ENCODE data around the gene TES.
"Not testable (repeated sequence)": the region's sequence is repeated elsewhere in the genome, so short reads cannot be mapped to it uniquely, and the experiment has no call there.

TES gene

DNA sequence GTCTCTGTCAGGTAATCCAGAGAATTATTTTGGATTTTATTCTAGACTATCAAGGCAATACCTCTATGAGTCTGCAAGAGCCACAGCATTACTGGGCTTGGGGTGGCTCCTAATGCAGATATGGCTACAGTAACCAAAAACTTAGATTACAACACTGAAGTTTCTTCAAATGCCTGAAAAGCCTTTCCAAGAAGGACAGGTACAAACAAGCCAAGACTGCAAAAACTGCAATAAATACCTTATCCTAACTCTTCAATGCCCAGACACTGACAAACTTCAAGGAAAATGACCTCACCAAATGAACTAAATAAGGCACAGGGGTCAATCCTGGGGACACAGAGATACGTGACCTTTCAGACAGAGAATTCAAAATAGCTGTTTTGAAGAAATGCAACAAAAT lies 82.0 kb downstream of the TES start:
- DNase-seq = no peak

DNA sequence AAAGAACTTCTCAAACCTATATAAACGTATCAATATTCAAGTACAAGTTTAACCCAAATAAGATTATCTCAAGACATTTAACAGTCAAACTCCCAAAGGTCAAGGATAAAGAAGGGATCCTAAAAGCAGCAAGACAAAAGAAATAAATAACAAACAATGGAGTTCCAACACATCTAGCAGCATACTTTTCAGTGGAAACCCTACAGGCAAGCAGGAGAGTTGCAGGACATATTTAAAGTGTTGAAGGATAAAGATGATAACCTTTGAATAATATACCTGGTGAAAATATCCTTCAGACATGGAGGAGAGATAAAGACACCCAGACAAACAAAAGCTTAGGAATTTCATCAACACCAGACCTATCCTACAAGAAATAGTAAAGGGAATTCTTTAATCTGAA lies 82.8 kb downstream of the TES start:
- DNase-seq = no peak

DNA sequence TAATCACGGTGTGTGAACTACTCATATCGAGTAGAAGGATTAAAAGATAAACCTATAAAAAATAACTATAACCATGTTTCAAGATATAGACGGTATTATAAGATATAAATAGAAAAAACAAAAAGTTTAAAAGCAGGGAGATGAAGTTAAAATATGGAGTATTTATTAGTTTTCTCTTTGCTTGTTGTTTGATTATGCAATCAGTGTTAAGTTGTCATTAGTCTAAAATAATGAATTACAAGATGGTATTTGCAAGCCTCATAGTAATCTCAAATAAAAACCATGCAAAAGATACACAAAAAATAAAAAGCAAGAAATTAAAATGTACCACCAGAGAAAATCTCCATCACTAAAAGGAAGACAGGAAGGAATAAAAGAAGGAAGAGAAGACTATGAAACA lies 83.3 kb downstream of the TES start:
- DNase-seq = no peak

DNA sequence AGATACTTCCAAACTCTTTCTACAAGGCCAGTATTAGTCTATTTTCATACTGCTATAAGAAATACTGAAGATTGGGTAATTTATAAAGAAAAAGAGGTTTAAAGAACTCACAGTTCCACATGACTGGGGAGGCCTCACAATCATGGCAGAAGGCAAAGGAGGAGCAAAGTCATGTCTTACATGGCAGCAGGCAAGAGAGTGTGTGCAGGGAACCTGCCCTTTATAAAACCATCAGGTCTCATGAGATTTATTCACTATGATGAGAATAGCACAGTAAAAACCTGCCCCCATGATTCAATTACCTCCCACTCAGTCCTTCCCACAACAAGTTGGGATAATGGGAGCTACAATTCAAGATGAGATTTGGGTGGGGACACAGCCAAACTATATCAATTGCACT lies 85.6 kb downstream of the TES start:
- DNase-seq = not testable (repeated sequence)

DNA sequence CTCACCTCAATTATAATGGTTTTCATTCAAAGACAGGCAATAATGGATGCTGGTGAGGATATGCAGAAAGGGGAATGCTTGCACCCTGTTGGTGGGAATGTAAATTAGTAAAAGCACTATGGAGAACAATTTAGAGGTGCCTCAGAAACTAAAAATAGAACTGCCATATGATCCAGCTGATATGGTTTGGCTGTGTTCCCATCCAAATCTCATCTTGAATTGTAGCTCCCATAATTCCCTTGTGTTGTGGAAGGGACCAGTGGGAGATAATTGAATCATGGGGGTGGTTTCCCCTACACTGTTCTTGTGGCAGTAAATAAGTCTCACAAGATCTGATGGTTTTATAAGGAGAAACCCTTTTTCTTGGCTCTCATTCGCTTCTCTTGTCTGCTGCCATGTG lies 87.7 kb downstream of the TES start:
- DNase-seq = no peak

DNA sequence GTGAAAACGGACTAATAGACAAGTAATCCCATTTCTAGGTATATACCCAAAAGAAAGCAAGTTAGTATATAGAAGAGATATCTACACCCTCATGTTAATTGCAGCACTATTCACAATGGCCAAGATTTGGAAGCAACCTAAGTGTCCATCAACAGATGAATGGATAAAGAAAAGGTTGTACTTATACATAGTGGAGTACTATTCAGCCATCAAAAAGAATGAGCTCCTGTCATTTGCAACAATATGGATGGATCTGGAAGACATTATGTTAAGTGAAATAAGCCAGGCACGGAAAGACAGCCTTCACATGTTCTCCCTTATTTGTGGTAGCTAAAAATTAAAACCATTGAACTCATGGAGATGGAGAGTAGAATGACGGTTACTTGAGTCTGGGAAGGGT lies 88.2 kb downstream of the TES start:
- DNase-seq = no peak

DNA sequence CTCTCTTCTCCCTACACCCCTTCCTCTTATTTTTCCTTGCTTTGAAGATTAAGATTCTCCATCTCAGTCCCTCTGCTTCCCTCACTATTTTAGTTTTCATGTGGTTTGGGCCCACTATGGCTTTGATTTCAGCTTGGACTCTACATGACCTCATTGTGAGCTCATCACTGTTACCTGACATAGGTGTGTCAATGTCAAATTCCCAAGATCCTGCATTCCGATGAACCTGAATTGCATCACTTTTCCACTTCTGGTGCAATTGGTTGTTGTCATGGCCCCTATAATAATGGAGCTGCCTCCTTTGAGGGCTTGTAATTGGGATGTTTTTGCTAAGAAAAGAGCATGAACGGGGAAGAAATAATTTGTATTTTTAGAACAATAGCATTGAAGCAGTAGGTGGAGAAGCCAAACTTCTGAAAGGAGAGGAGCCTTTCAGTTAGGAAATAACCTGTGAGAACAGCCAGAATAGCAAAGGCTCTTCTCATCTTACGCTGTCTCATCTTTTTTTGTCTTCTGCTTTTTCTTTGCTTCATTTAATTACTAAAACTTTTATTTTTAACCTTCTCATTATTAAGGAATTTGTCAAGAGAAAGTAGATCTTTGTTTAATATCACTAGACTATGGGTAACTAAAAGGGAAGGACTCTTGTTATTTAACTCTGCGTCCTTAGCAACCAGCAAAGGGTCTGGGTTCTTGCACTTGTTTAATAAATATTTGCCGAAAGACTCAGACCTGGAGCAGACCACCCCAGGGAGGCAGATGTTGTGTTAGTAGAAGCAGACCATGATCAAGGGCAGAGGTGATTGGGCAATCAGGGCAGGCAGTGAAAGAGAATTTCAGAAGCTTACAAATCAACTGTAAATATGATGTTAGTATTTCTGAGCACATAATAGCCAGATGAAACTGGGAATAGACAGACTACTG lies 95.4 kb downstream of the TES start:
- DNase-seq = no peak

DNA sequence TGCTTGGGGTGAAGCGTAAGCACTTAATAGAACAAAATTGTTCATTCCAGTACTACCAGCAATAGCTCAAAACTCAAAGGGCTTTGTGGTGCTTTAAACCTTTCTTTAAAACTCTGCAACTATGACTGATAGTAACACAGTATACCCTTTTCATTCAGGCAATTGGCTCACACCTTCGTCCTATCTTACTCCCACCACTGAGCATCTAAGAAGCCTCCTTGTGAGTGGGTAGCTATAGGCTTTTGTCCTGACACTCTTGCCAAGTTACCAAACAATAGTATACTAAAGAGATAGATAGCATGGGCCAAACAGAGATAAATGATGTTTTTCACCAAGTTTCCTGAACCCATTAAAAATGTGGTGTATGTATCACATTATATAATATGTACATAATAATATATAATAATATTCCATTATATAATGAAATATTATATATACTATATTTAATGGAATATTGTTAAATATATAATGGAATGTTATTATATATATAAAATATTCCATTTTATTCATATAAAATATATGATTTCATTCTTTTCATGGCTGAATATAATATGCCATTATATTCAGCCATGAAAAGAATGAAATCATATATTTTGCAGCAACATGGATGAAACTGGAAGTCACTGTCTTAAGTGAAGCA lies 96.2 kb downstream of the TES start:
- no peak for DNase-seq

DNA sequence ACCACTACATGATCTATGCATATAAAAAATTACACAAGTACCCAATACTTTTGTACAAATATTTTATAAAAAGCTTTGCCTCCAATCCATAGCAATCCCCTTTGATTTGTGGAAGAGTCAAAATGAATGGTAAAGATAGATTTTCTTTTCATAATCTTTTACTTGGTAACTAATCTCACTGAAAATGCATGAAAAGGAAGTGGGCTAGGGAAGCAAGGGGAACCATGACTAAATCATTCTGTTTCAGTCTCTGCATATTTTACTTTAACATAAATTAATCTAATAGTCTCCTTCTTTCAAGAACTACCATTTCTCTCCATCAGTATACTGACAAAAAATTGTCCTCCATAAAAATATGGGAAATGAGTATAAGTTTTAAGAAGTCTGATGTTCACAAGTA lies 96.9 kb downstream of the TES start:
- DNase-seq = no peak

All from activated CD4-positive, alpha-beta T cell treated with anti-CD3 and anti-CD28 coated beads, Interleukin-10, Interleukin-2, amounts not matched to agents 100 ng/mL and 50 ng/mL, durations not matched to agents 16 hours and 8 hours (primary cell).